HUES48 (cell line): Measurements from ENCODE around the gene LYVE1.

ENCODE experiments used
- H3K27ac ChIP-seq: one replicate; pipeline ENCODE4 v1.7.0; 2013; ENCODE audit warnings: low read depth, low read length, inconsistent platforms
- H3K27me3 ChIP-seq: 2 replicates; pipeline ENCODE4 v1.6.1; 2013; ENCODE audit warnings: mild to moderate bottlenecking, low read length; ENCODE audit not compliant: control insufficient read depth, insufficient read depth
- H3K36me3 ChIP-seq: 2 replicates; pipeline ENCODE4 v1.6.1; 2013; ENCODE audit warnings: low read length; ENCODE audit not compliant: control insufficient read depth, insufficient read depth
- H3K4me1 ChIP-seq: 2 replicates; pipeline ENCODE4 v1.6.1; 2013; ENCODE audit warnings: mild to moderate bottlenecking, low read length; ENCODE audit not compliant: control insufficient read depth, insufficient read depth
- H3K4me3 ChIP-seq: 2 replicates; pipeline ENCODE4 v1.5.1; 2013; ENCODE audit warnings: mild to moderate bottlenecking, low read depth, low read length
- H3K9ac ChIP-seq: 2 replicates; pipeline ENCODE4 v1.6.1; 2013; ENCODE audit warnings: mild to moderate bottlenecking, low read depth, low read length, moderate library complexity
- H3K9me3 ChIP-seq: 2 replicates; pipeline ENCODE4 v1.6.1; 2013; ENCODE audit warnings: low read length; ENCODE audit not compliant: control insufficient read depth, insufficient read depth

The LYVE1 gene

GRCh38 chr11:10539339-10539738 lies 29.1 kb downstream of the LYVE1 start:
- no peak overlapping the region for H3K27ac ChIP-seq

GRCh38 chr11:10538924-10539323 lies 29.5 kb downstream of the LYVE1 start:
- no peak overlapping the region for H3K4me3 ChIP-seq
- H3K36me3 ChIP-seq: no peaks in the 10 kb centered on the region
- H3K9ac ChIP-seq: no peak overlapping the region
- 0 out of 2 replicates have a peak, but pooled peaks cover 3% of the 10 kb centered on the region for H3K4me1 ChIP-seq
- no peaks in the 10 kb centered on the region for H3K9me3 ChIP-seq
- H3K27me3 ChIP-seq: peaks cover 7% of the 10 kb centered on the region
- no peak overlapping the region for H3K27ac ChIP-seq

More at GRCh38 chr11:10539339-10539738, 29.1 kb downstream of the LYVE1 start:
- H3K9me3 ChIP-seq: no peaks in the 10 kb centered on the region
- H3K36me3 ChIP-seq: no peaks in the 10 kb centered on the region
- no peak overlapping the region for H3K4me3 ChIP-seq
- no peak overlapping the region for H3K9ac ChIP-seq
- 0 out of 2 replicates have a peak, but pooled peaks cover 3% of the 10 kb centered on the region for H3K4me1 ChIP-seq
- peaks cover 7% of the 10 kb centered on the region for H3K27me3 ChIP-seq

GRCh38 chr11:10537600-10537999 lies 30.9 kb downstream of the LYVE1 start:
- H3K4me3 ChIP-seq: no peak overlapping the region

GRCh38 chr11:10534316-10534715 lies 34.1 kb downstream of the LYVE1 start:
- Histone ChIP-seq H3K4me3 (no peak overlapping the region), H3K36me3 (peaks cover 18% of the 10 kb centered on the region), H3K9me3 (no peaks in the 10 kb centered on the region), H3K27ac (no peak overlapping the region), H3K4me1 (no peaks in the 10 kb centered on the region), H3K9ac (no peak overlapping the region), H3K27me3 (no peaks in the 10 kb centered on the region)

More at GRCh38 chr11:10537600-10537999, 30.9 kb downstream of the LYVE1 start:
- Histone ChIP-seq H3K9me3 (no peaks in the 10 kb centered on the region), H3K27ac (no peak overlapping the region), H3K4me1 (0 out of 2 replicates have a peak, but pooled peaks cover 3% of the 10 kb centered on the region), H3K36me3 (peaks cover 8% of the 10 kb centered on the region), H3K9ac (no peak overlapping the region), H3K27me3 (peaks cover 7% of the 10 kb centered on the region)

GRCh38 chr11:10533323-10533722 lies 35.1 kb downstream of the LYVE1 start:
- Histone ChIP-seq H3K27me3 (no peaks in the 10 kb centered on the region), H3K36me3 (peaks cover 28% of the 10 kb centered on the region), H3K9me3 (no peaks in the 10 kb centered on the region), H3K27ac (no peak overlapping the region), H3K4me3 (no peak overlapping the region), H3K9ac (no peak overlapping the region), H3K4me1 (no peaks in the 10 kb centered on the region)

GRCh38 chr11:10532526-10532925 lies 35.9 kb downstream of the LYVE1 start:
- H3K4me1 ChIP-seq: no peaks in the 10 kb centered on the region
- H3K27me3 ChIP-seq: no peaks in the 10 kb centered on the region
- H3K27ac ChIP-seq: no peak overlapping the region
- no peaks in the 10 kb centered on the region for H3K9me3 ChIP-seq
- no peak overlapping the region for H3K4me3 ChIP-seq
- peaks cover 28% of the 10 kb centered on the region for H3K36me3 ChIP-seq
- H3K9ac ChIP-seq: no peak overlapping the region

- no peaks in the 10 kb centered on the region for H3K4me1 ChIP-seq
- no peaks in the 10 kb centered on the region for H3K27me3 ChIP-seq
- no peaks in the 10 kb centered on the region for H3K9me3 ChIP-seq
- no peak overlapping the region for H3K9ac ChIP-seq
- no peak overlapping the region for H3K27ac ChIP-seq
- H3K36me3 ChIP-seq: peaks cover 47% of the 10 kb centered on the region
- H3K4me3 ChIP-seq: no peak overlapping the region
Observed at GRCh38 chr11:10529279-10529678, 39.2 kb downstream of the LYVE1 start.

- H3K27ac ChIP-seq: no peak overlapping the region
- H3K36me3 ChIP-seq: peaks cover 53% of the 10 kb centered on the region
- no peak overlapping the region for H3K9ac ChIP-seq
- no peaks in the 10 kb centered on the region for H3K4me1 ChIP-seq
- no peaks in the 10 kb centered on the region for H3K9me3 ChIP-seq
- H3K27me3 ChIP-seq: no peaks in the 10 kb centered on the region
- H3K4me3 ChIP-seq: no peak overlapping the region
Observed at GRCh38 chr11:10528121-10528520, 40.3 kb downstream of the LYVE1 start.

GRCh38 chr11:10526974-10527918 lies 41.2 kb downstream of the LYVE1 start:
- Histone ChIP-seq H3K9ac (no peak overlapping the region), H3K27me3 (no peaks in the 10 kb centered on the region), H3K4me1 (no peaks in the 10 kb centered on the region), H3K36me3 (peaks cover 53% of the 10 kb centered on the region), H3K9me3 (no peaks in the 10 kb centered on the region), H3K27ac (no peak overlapping the region), H3K4me3 (no peak overlapping the region)

GRCh38 chr11:10524471-10524870 lies 44.0 kb downstream of the LYVE1 start:
- no peak overlapping the region for H3K4me3 ChIP-seq
- H3K36me3 ChIP-seq: peaks cover 67% of the 10 kb centered on the region
- H3K9me3 ChIP-seq: no peaks in the 10 kb centered on the region
- H3K4me1 ChIP-seq: no peaks in the 10 kb centered on the region
- no peak overlapping the region for H3K27ac ChIP-seq
- no peak overlapping the region for H3K9ac ChIP-seq
- no peaks in the 10 kb centered on the region for H3K27me3 ChIP-seq

GRCh38 chr11:10522921-10523320 lies 45.5 kb downstream of the LYVE1 start:
- Histone ChIP-seq H3K27me3 (no peaks in the 10 kb centered on the region), H3K4me1 (no peaks in the 10 kb centered on the region), H3K36me3 (peaks cover 64% of the 10 kb centered on the region), H3K9me3 (no peaks in the 10 kb centered on the region), H3K27ac (no peak overlapping the region), H3K4me3 (no peak overlapping the region), H3K9ac (no peak overlapping the region)
